ENCODE results near the gene SSH2.

The SSH2 gene

GRCh38 chr17:29595943-29596774, 333.9 kb downstream of the SSH2 start:
- DNase-seq, result no peak

DNA sequence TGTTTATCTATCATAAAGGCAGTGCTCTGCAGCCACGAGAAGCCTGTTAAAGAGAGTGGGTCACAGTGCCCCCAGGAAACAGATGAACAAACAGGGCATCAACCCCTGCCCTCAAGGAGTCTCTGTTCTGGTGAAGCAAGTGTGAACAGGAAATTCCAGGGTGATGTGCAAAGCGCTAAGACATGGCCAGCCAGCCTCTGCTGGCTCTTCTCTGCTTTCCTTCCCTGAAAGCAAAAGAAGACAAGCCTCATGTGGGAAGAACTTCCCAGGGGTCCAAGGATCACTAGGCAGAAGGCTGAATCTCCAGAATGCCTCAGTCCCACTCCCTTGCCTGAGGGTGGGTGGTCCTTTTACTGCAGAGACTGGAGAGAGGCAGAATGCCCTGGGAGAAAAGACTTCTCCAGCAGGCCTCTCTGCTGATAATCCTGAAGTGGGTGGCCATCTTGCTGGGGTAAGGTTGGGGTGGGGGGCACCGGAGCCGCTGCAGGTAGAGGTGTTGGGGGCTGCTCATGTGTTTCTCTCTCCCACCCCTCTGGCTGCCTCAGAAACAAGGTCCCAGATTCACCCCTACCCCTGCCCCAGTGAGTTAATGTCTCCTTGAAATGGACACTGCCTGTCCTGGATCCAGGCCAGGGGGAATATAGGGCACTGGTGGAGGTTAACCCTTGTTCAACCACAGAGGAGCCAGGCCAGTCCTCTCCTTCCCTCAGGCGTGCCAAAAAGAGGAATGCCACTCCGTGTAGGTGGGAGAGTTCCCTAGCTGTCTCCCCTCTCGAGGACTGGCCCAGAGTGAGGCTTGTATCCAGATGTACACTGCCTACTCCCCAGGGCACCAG, 334.7 kb downstream of the SSH2 start:
- DNase-seq, result no peak

- no peak for DNase-seq
Measured at GRCh38 chr17:29594519-29595090, 335.4 kb downstream of the SSH2 start.

DNA sequence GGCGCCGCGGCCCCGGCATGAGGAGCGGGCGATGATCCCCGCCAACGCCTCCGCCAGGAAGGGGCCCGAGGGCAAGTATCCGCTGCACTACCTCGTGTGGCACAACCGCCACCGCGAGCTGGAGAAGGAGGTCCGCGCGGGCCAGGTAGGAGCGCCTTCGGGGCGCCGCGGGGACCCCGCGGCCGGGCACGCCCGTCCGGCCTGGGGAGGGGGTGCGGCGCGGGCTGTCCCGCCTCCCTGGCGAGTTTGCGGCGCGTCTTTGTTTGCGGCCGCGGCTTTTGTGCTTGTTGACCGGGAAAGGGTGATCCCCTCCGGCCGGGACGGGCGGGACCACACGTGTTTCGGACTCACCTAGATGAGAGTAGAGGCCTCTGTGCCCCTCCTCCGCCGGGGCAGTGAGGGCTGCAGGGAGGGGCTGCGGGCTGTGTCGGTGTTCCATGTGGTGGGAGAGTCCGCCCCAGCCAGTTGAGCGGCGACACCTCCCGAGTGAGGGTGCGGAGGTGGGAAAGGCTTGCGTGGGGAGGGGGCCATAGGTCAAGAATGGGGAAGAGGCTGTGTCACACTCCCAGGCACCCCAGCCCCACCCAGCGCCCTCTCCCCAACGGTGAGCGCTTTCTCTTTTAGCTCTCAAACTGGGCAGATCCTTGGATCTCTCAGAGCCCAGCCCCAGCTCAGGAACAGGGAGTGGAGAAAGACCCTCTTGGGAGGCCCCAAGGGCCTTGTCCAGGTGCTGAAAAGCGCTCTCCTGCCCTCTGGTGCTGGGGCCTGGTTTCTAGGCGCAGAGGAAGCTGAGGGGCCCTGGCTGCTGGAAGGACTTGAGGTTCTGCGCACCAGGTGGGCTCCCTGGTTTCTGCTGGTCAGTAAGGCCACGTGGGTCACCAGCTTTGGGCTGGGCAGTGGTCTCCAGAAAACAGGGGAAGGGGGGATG, 336.2 kb downstream of the SSH2 start:
- DNase-seq, result peak in 1 of 4 experiments; percentile 14

DNA sequence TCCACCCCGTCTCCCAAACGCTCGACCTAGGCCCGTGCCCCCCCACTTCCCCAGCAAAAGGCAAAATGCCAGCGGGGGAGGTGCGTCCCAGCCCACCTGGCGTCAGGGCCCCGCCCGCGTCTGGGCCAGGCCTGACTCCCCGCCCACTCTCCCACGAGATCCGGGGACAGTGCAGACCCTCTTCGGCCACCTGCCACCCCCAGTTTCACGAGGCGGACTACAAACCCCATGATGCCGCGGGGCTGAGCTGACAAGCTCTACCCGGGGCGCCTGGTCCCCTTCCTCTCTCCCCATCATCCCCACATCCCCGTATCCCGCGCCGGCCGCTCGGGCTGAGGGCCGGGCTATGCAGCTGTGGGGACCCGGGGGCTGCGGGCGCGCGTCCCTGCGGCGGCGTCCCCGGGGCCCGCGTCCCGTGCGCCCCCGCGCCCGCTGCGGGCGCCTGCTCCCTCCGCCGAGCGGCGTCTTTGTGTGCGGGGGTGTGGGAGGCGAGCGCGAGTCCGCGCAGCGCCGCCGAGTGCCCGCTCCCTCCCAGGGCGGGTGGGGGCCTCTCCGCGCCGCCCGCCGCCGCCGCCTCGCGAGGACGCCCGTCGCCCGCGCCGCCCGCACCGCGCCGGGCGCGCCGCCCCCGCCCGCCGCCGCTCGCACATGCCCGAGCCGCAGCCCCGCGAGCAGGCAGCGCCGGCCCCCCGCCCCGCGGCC, 337.0 kb downstream of the SSH2 start, which contains the start of gene ANKRD13B:
Gene ANKRD13B (plus strand): TSS at position 283 of the 702 bp plus-strand sequence. CDS start 490 bp downstream, outside the sequence.
- no peak for DNase-seq

- DNase-seq, result peak; percentile 52 to 71 (median 68)
Measured at GRCh38 chr17:29591737-29592608, 338.1 kb downstream of the SSH2 start.

DNA sequence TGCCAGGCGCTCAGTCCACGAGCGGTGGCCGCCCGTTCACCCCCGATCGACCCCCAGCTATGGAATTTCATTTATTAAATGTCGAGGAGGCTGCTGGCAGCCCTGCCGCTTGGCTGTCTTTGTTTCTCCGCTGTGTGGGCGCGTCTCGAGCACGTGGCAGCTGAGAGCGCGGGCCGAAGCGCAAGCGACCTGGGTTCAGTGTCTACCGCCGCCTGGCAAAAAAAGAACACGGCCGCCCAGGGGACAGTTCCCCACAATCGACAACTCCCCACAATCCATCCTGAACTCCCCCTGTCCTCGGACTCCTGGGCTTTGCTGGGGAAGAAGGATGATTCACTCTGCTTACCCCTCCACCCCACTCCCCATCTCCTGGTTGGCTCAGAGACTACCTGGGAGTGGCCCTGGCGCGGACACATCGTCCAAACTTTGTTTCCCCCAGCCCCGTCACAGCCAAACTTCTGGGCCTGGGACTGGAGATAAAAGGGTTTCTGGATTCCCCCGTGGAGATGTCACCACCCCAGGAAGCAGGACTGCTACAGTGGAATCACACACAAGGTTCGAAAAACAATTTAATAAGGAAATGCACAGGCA, 338.8 kb downstream of the SSH2 start:
- DNase-seq, result peak in 1 of 4 experiments; percentile 30

DNA sequence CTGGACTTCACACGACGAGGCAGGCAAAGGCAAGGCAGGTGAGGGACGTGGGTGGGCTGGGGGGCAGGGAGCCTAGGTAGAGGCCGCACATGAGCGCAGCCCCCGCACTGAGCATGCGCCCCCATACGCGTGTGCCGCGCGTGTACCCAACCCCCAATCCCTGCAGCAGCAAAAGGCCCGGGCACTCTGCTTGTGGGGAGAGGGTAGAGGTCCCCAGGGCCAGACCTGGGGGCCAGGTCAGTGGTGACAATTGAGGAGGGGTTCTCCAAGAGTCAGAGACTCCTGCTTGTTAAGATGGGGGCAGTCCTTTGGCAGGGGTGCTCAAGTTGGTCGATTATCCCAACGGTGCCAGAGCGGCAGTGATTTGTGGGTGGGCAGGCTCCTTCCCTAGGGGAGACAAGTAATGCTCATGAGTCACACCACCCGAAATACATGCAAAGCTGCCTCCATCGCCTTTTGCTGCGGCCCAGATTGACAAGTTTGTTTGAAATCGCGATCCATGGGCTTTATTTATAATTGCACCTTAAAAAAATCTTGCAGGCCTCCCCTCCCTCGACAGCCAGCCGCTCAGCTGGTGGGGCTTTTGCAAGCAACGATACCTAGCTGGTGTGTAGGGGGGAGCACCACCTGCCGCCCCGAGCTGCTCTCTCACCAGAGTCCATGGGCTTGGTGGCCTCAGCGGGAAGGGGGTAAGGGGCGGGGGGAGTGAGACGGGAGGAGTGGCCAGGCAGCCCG, 339.4 kb downstream of the SSH2 start:
- DNase-seq, result no peak

DNA sequence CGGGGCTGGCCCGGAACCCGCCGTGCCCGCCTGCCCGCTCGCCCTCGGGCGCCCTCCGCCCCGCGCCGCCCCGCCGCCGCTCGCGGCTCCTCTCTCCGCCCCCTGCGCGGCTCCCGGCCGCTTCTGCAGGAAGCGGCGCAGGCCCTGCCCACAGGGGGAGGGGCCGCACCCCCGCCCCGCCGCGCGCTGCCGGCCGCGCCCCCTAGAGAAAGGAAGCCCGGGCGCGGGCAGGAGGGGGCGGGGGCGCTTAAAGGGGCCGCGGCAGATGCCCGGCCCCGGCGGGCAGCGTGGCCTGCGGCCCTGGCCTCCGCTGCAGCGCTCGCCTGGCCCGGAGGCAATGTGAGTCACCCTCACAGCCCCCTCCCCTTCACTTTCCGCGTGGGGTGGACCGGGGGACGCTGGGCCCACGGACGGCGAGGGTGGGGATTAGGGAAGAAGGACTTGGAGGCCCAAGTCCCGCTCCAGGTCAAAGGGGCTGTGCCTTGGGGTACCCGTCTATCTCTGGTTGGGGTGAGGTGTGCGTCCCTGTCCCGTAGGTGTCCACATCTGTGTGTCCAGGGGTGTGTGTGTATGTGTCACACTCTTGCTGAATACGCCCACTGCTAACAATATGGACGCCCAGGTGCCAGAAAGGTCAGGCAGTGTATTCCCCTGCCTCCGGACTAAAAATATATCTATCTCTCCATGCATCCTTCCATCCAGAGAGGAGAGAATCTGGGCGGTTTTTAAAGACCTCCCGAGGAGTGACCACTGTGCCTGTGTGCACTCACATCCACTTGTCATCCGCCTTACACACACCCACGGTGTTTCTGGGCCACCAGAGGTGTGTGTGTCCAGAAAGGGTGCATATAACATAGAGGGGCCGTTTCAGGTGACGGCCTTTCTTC, 340.3 kb downstream of the SSH2 start, which contains the start of gene GIT1:
Gene GIT1 (minus strand): TSS at position 125 of the 887 bp plus-strand sequence. CDS start 270 bp downstream, outside the sequence.
- DNase-seq, result peak; percentile 30 to 86 (median 62)

GRCh38 chr17:29588562-29589411, 341.2 kb downstream of the SSH2 start:
- peak in 1 of 4 experiments; percentile 37 for DNase-seq

GRCh38 chr17:29588017-29588561, 341.9 kb downstream of the SSH2 start:
- no peak for DNase-seq

GRCh38 chr17:29587591-29587990, 342.4 kb downstream of the SSH2 start:
- DNase-seq, result no peak

GRCh38 chr17:29586676-29587469, 343.2 kb downstream of the SSH2 start:
- no peak for DNase-seq

DNA sequence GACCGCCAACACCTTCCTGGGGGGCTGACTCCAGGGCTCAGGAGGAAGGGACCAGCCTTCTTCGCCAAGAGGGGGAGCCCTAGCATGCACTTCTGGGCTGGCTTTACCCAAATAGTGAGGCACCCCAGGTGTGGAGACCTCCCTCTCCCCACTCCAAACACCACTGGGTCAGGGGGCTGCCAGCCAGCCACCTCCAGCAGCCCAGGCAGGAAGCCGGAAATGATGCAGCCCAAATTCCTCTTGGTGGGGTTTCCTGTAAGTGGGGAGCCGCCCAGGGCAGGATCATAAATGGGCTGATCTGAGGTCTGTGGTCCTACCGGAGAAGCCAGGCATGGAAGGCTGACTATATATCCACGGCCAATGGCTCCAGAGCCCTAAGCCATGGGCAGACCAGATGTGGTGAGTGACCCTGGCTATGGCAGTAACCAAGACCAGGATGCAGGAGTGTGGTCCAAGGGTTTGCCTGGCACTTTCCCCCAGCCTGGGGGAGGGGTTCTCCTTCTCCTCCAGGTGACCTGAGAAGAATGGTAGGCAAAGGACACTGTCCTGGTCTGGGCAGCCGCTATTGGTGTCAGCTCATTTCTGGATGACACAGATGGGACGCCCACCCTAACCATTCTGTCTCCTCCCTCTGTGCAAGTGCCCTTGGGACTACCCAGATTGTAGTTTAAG, 344.8 kb downstream of the SSH2 start:
- peak in 1 of 4 experiments; percentile 22 for DNase-seq

DNA sequence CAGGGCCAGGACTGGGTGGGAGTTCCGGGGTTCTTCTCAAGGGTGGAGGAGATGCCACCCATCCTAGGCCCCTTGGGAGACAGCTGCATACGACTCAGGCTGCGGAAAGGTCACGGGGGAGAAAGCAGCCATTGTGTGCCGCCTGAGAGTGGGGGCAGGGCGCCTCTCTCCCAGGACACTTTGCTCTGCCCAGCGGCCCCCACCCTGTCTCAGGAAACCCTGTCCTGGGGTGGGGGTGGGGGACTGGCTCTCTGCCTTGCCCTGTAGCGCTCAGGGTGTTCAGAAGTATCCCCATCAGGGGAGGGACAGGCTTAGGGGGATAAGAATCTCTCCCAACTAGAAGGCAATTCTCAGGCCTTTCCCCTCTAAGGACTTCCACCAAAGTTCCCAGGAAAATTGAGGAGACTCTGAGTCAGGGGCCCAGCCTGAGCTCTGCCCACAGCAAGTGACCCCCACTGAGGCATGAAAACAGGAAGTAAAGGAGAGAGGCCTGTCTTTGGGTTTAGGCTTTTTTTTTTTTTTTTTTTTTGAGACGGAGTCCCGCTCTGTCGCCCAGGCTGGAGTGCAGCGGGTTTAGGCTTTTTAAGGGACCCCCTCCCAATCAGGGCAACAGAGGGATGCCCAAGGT, 345.5 kb downstream of the SSH2 start:
- DNase-seq, result no peak
